Measurements from ENCODE around the gene RYK. TPM values are rescaled to one million over a fixed set of nuclear protein-coding genes. Genes with fewer than 3 reads are reported as not detected.

The RYK gene
- total RNA-seq, 4 donors from 2014 or later: 69.3 to 100 (median 84.7) TPM

DNA sequence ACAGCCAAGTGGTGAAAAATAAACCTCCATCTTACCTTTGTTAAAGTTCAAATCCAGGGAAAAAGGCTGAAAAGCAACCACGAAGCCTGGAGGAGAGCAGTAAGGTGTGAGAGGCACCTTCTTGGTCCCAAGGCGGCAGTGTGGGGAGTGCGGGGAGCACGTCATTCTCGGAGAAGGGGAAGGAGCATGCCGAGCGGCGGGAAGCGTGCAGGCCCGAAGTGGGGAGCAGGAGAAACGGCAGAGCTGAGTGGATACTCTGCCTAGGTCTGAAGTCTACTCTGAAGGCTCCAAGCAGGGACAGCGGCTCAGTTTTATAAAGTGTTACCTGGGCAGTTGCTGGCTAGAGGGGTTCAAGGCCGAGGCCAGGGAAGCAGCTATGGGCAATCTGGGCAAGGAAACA lies 96.9 kb downstream of the RYK start:
- ATAC-seq (ENCODE audit: low FRiP score): no peak
- DNase-seq (ENCODE audit: low spot score): no peak
- no peak for TF ChIP-seq CTCF (IDR thresholded peaks at IDR 0.05)

DNA sequence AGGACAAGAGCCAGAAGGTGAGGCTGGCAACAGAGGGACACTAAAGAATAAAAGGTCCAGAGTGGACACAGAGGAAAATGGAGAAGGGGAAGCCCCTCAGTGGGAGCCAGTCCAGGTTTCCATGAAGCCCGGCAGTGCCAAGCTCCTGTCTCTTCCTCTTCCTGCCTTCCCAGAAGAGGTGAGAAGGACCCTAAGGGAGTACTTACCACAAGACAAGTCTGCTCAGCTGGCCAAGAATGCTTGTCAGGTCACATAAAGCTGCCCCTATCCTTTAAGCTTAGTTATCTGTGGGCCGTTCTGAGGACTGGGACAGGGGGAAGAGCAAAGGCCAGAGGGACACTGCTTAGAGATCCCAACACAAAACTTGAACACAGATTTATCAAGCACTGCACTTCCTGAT lies 100.2 kb downstream of the RYK start:
- ATAC-seq (ENCODE audit: low FRiP score) (no peak), DNase-seq (ENCODE audit: low spot score) (no peak)
- no peak for TF ChIP-seq CTCF (IDR thresholded peaks at IDR 0.05)

DNA sequence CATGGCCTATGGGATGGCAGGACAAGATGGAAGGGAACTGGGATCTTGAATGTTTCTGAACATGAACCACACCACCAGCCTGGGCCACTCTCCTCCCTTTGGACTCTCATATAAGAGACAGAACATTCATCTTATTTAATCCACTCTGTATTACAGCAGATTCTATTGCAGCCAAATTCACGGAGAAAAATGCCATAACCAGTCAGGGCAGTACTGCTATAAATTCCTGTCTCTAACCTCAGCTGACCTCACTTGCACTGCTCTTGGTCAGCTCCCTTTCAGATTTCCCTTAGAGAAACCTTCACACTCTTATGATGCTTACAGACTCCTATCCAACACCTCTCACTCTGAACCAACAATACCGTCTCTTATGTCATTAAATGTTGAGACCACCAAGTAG lies 101.4 kb downstream of the RYK start:
- no peak for TF ChIP-seq CTCF (IDR thresholded peaks at IDR 0.05)
- ATAC-seq (ENCODE audit: low FRiP score) (no peak), DNase-seq (ENCODE audit: low spot score) (no peak)

DNA sequence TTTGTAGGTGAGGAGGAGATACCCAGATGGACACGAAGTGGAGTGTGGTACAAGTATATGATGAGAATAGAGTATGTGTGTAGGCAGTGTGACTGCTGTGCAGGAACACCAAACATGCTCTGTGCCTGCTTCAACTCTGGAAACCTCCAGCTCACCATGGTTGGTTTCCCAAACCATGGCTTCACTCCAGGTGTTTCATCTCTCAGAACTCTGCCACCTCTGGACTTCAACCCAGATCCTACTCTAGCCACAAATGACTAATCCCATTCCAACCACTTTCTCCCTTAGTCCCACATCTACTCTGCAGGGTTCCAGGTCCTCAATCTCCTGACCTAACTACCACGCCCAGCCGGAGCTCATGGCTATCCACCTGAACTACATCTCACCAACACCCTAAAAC lies 102.1 kb downstream of the RYK start:
- ATAC-seq (ENCODE audit: low FRiP score) (no peak), DNase-seq (ENCODE audit: low spot score) (no peak)

GRCh38 chr3:134147411-134147810 lies 103.2 kb downstream of the RYK start:
- ATAC-seq (ENCODE audit: low FRiP score): no peak
- no peak for TF ChIP-seq CTCF (IDR thresholded peaks at IDR 0.05)
- DNase-seq (ENCODE audit: low spot score): no peak

More for the DNA sequence above, 102.1 kb downstream of the RYK start:
- TF ChIP-seq CTCF (IDR thresholded peaks at IDR 0.05): no peak

- no peak for TF ChIP-seq CTCF (IDR thresholded peaks at IDR 0.05)
- DNase-seq (ENCODE audit: low spot score) (no peak), ATAC-seq (ENCODE audit: low FRiP score) (no peak)
Observed at GRCh38 chr3:134146666-134147065, 104.0 kb downstream of the RYK start.

DNA sequence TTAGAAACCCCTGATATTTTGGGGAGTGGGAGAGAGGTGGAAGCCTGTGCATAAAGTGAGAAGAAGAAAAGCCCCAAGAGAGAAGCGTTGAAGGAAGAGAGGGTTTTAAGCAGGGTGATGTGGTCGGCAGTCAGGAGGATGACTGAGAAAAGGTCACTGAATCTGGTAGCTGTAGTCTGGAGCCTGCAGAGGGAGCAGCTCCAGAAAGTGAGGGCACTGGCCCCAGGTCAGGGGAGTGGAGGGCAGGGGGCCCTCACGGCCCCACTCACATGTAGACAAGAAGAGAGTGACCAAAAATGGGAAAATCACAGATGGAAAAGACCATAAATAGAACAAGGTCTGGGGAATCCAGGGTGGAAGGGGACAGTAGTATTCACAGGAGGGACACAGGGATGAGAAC lies 105.5 kb downstream of the RYK start:
- no peak for ATAC-seq (ENCODE audit: low FRiP score)

More for the DNA sequence above, 105.5 kb downstream of the RYK start:
- TF ChIP-seq CTCF (IDR thresholded peaks at IDR 0.05): no peak
- DNase-seq (ENCODE audit: low spot score): no peak

Measured in omental fat pad (tissue), 4 donors.